Activated CD4-positive, alpha-beta memory T cell treated with anti-CD3 and anti-CD28 coated beads, Interleukin-2, amount 10 ng/mL, durations not matched to agents 7 days and 5 days (primary cell): ENCODE data around the gene PLAGL1. TPM values are rescaled to one million over a fixed set of nuclear protein-coding genes. Genes with fewer than 3 reads are reported as not detected.
"Not testable (repeated sequence)": the region's sequence is repeated elsewhere in the genome, so short reads cannot be mapped to it uniquely, and the experiment has no call there.

Source experiments
- CTCF ChIA-PET: fragments of 350-600 bp; sonication (Branson Sonifier 250); formaldehyde crosslinking; loops from one replicate; lab custom pipeline; 2021; ENCODE audit warnings: antibody characterized with exemption, inconsistent platforms; lab: Charles Lee
- POLR2A ChIA-PET: fragments of 350-600 bp; sonication (Branson Sonifier 250); formaldehyde crosslinking; loops from one replicate; lab custom pipeline; 2021; ENCODE audit warnings: antibody characterized with exemption; lab: Charles Lee
- DNase-seq: peaks from one replicate; pipeline ENCODE4 v3.0.0-alpha.2; 2020
- H3K27ac Mint-ChIP-seq: one replicate; pipeline ENCODE4 v1.8.0; 2021; ENCODE audit warnings: mild to moderate bottlenecking, mixed read lengths
- H3K27me3 Mint-ChIP-seq: one replicate; pipeline ENCODE4 v1.8.0; 2021; ENCODE audit warnings: mixed read lengths
- H3K36me3 Mint-ChIP-seq: one replicate; pipeline ENCODE4 v1.8.0; 2021; ENCODE audit warnings: low read depth, mixed read lengths
- H3K4me1 Mint-ChIP-seq: one replicate; pipeline ENCODE4 v1.8.0; 2021; ENCODE audit warnings: mixed read lengths
- H3K4me3 Mint-ChIP-seq: one replicate; pipeline ENCODE4 v1.8.0; 2021; ENCODE audit warnings: mild to moderate bottlenecking, mixed read lengths
- H3K9me3 Mint-ChIP-seq: one replicate; pipeline ENCODE4 v1.8.0; 2021; ENCODE audit warnings: mixed read lengths
- total RNA-seq, 2 experiments: library from RNA; stranded (reverse); gene quantifications; one replicate each; pipeline ENCODE4 v1.2.3, GENCODE V29; 2021

The PLAGL1 gene
- total RNA-seq, 2 experiments from 2014 or later = 5.7 to 6.3 TPM

DNA sequence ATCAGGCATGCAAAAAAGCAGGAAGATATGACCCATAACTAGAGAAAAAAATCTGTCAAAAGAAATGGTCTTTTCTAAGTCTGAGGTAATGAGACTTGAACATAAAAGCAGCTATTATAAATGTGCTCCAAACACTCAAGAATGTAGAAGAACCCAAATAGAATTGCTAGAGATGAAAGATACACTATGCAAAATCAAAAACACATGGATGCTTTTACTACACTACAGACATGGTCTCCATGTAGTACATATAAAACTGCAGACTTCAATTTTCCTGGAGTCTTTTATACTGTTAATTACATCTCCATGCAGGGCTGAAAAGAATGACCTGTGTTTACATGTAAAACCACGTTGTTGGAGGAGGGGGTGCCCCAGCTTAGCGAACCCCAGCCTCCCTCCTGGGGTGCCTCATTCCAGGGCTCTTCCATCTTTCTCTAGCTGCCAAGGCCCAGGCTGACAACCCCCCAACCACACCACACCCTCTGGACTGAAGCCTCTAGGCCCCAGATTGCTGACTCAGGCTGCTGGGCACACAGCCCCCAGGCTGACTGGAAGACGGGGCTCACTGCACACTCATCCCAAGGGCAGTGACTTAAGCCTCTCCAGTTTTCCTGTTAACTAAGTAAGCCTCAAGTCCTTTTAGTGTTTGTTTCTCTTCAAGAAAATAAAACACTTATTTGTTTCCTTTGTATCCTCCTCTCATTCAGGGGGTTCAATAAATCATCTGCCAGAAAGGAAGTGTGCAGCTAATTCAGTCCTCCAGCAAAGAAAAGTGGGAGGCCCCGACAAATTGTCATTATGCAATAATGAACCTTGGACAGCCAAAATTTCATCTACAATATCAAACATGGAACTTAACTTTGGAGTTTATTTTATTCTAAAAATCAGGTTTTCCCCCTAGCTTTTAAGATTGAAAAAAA lies 26.0 kb upstream of the PLAGL1 start:
- ChIA-PET CTCF (interaction anchor here (1.4 to 2.1 kb wide), 3 partner anchors 12 to 94 kb away, joined by 3 to 7 read pairs (median 4); no protein-coding TSS in a partner anchor), POLR2A (interaction anchor here (0.5 to 0.9 kb wide), 2 partner anchors 60 to 1233 kb away, joined by 3 read pairs; no protein-coding TSS in a partner anchor)
- peaks cover 4% of the 10 kb centered on the region for H3K36me3 Mint-ChIP-seq
- H3K9me3 Mint-ChIP-seq = no peaks in the 10 kb centered on the region
- H3K27me3 Mint-ChIP-seq = no peaks in the 10 kb centered on the region
- no peak overlapping the region for H3K4me3 Mint-ChIP-seq
- DNase-seq = no peak
- H3K4me1 Mint-ChIP-seq = peaks cover 16% of the 10 kb centered on the region
- no peak overlapping the region for H3K27ac Mint-ChIP-seq

GRCh38 chr6:144029452-144029851 lies 21.4 kb upstream of the PLAGL1 start:
- H3K4me3 Mint-ChIP-seq = no peak overlapping the region
- DNase-seq = no peak
- H3K4me1 Mint-ChIP-seq = no peaks in the 10 kb centered on the region
- CTCF ChIA-PET = interaction anchor here (2.5 to 2.7 kb wide), 2 partner anchors 16 to 90 kb away, joined by 7 to 9 read pairs; no protein-coding TSS in a partner anchor
- H3K9me3 Mint-ChIP-seq = no peaks in the 10 kb centered on the region
- H3K36me3 Mint-ChIP-seq = peaks cover 4% of the 10 kb centered on the region
- H3K27ac Mint-ChIP-seq = no peak overlapping the region
- POLR2A ChIA-PET = no interaction called here
- H3K27me3 Mint-ChIP-seq = peaks cover 1% of the 10 kb centered on the region

DNA sequence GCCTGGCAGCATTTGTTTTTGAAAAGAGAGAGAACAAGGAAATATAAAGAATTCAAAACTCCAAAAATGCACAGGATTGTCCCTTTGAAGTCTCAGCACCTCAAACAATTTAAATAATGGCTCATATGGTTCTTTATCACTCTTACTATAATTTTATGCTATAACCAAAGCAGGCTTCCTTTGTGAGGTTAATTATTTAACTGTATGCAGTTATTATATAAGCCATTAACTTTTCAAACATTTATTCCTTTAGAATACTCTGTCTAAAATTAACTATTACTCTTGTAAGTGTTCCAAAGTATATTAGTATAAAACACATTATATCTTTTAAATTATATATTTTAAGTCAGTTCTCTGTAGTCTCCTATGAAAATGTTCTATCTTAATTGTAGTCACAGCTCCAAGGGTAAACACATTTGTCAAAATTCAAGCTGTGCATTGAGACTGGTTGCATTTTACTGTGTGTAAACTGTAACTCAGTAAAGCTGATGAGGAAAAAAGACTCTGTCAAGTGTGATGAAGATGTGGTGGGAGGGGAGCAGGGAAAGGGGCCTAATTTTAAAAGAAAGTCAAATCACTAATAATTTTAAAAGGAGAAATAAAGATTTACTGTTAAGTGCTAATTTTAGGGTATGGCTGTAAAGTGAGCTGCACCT lies 20.0 kb upstream of the PLAGL1 start:
- Mint-ChIP-seq H3K27me3 (peaks cover 1% of the 10 kb centered on the region), H3K4me1 (no peaks in the 10 kb centered on the region), H3K9me3 (no peaks in the 10 kb centered on the region), H3K27ac (no peak overlapping the region), H3K4me3 (no peak overlapping the region), H3K36me3 (peaks cover 2% of the 10 kb centered on the region)
- ChIA-PET POLR2A (interaction anchor here (0.6 kb wide), 1 partner anchor 100 kb away, joined by 4 read pairs; no protein-coding TSS in a partner anchor), CTCF (interaction anchor here (0.9 to 2.7 kb wide), 2 partner anchors 9 to 15 kb away, joined by 3 to 7 read pairs; no protein-coding TSS in a partner anchor)
- DNase-seq = no peak

DNA sequence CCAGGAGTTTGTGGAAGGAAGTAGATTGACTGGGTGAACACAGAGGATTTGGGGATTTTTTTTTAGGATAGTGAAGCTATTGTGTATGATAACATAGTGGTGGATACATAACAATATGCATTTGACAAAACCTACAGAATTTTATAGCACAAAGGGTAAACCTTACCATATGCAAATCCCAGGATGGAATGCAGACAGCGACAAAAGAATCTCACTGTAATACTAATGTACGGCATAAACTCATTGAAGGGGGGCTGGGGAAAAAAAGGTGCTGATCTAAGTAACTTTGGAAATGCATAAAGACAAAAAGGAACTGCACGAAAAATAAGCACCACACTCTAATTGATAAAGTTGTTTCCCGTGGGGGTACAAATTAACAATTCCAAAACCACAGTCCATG lies 15.2 kb upstream of the PLAGL1 start:
- H3K27me3 Mint-ChIP-seq = peaks cover under 1% of the 10 kb centered on the region
- no peak overlapping the region for H3K4me3 Mint-ChIP-seq
- H3K36me3 Mint-ChIP-seq = no peaks in the 10 kb centered on the region
- CTCF ChIA-PET = interaction anchor here (1.5 kb wide), 1 partner anchor 10 kb away, joined by 4 read pairs; no protein-coding TSS in a partner anchor
- no peak for DNase-seq
- no peaks in the 10 kb centered on the region for H3K4me1 Mint-ChIP-seq
- no peaks in the 10 kb centered on the region for H3K9me3 Mint-ChIP-seq
- POLR2A ChIA-PET = no interaction called here
- no peak overlapping the region for H3K27ac Mint-ChIP-seq

DNA sequence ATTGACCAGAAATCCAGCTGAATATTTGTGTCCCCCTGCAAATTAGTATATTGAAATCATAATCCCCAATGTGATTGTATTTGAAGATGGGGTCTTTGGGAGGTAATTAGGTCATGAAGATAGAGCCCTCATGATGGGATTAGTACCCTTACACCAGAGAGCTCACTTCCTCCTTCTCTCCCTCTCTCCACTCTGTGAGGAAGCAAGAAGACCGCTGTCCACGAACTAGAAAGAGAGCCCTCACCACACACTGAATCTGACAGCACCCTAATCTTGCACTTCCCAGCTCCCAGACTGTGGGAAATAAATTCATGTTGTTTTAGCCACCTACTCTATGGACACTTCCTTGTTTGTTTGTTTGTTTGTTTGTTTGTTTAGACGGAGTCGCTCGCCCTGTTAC lies 11.9 kb upstream of the PLAGL1 start:
- ChIA-PET CTCF (interaction anchor here (1.0 kb wide), 2 partner anchors 80 to 445 kb away, joined by 4 read pairs; no protein-coding TSS in a partner anchor), POLR2A (no interaction called here)
- Mint-ChIP-seq H3K27ac (no peak overlapping the region), H3K4me3 (no peak overlapping the region), H3K4me1 (no peaks in the 10 kb centered on the region), H3K27me3 (peaks cover 6% of the 10 kb centered on the region), H3K9me3 (no peaks in the 10 kb centered on the region), H3K36me3 (no peaks in the 10 kb centered on the region)
- DNase-seq = no peak

GRCh38 chr6:144017166-144018094 lies 9.4 kb upstream of the PLAGL1 start:
- no peak overlapping the region for H3K4me3 Mint-ChIP-seq
- ChIA-PET CTCF (no interaction called here), POLR2A (no interaction called here)
- H3K9me3 Mint-ChIP-seq = no peaks in the 10 kb centered on the region
- no peak for DNase-seq
- H3K36me3 Mint-ChIP-seq = no peaks in the 10 kb centered on the region
- H3K4me1 Mint-ChIP-seq = no peaks in the 10 kb centered on the region
- no peak overlapping the region for H3K27ac Mint-ChIP-seq
- peaks cover 6% of the 10 kb centered on the region for H3K27me3 Mint-ChIP-seq

DNA sequence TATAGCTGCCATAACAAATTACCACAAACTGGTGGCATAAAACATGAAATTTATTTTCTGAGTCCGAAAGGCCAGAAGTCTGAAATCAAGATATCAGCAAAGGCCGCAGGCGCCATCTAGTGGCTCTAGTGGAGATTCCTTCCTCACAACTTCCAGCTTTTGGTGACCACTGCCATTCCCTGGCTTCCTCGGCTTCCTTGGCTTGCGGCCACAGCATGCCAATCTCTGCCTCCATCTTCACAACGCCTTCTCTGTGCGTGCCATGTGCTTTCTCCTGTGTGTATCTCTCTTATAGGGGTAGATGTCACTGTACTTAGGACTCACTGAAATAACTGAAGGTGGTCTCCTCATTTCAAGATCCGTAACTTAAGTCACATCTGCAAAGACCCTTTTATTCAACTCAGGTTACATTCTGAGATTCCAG lies 5.4 kb upstream of the PLAGL1 start:
- POLR2A ChIA-PET = interaction anchor here (1.2 to 1.3 kb wide), 2 partner anchors 51 to 70 kb away, joined by 3 to 4 read pairs; no protein-coding TSS in a partner anchor

GRCh38 chr6:144012534-144012933 lies 4.5 kb upstream of the PLAGL1 start:
- Mint-ChIP-seq H3K9me3 (no peaks in the 10 kb centered on the region), H3K27me3 (peaks cover 20% of the 10 kb centered on the region), H3K4me3 (no peak overlapping the region), H3K27ac (no peak overlapping the region), H3K4me1 (peaks cover 2% of the 10 kb centered on the region), H3K36me3 (no peaks in the 10 kb centered on the region)
- POLR2A ChIA-PET = no interaction called here
- CTCF ChIA-PET = interaction anchor here (0.7 to 4.5 kb wide), 13 partner anchors 16 to 499 kb away, joined by 3 to 46 read pairs (median 5); no protein-coding TSS in a partner anchor
- no peak for DNase-seq

More for the DNA sequence above, 5.4 kb upstream of the PLAGL1 start:
- CTCF ChIA-PET = interaction anchor here (0.6 to 4.5 kb wide), 17 partner anchors 9 to 988 kb away, joined by 3 to 46 read pairs (median 4); no protein-coding TSS in a partner anchor
- Mint-ChIP-seq H3K9me3 (no peaks in the 10 kb centered on the region), H3K36me3 (no peaks in the 10 kb centered on the region), H3K27me3 (peaks cover 24% of the 10 kb centered on the region), H3K4me3 (no peak overlapping the region), H3K4me1 (peaks cover 2% of the 10 kb centered on the region), H3K27ac (no peak overlapping the region)
- peak; percentile 66 for DNase-seq

DNA sequence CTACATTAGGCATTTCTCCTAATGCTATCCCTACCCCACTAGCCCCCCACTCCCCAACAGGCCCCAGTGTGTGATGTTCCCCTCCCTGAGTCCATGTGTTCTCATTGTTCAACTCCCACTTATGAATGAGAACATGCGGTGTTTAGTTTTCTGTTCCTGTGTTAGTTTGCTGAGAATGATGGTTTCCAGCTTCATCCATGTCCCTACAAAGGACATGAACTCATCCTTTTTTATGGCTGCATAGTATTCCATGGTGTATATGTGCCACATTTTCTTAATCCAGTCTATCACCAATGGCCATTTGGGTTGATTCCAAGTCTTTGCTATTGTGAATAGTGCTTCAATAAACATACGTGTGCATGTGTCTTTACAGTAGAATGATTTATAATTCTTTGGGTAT lies 1.6 kb upstream of the PLAGL1 start:
- H3K36me3 Mint-ChIP-seq, H3K27ac Mint-ChIP-seq, POLR2A ChIA-PET, DNase-seq, H3K9me3 Mint-ChIP-seq, H3K4me3 Mint-ChIP-seq, CTCF ChIA-PET: not testable (repeated sequence)
- Mint-ChIP-seq H3K27me3 (peaks cover 30% of the 10 kb centered on the region), H3K4me1 (peaks cover 13% of the 10 kb centered on the region)

DNA sequence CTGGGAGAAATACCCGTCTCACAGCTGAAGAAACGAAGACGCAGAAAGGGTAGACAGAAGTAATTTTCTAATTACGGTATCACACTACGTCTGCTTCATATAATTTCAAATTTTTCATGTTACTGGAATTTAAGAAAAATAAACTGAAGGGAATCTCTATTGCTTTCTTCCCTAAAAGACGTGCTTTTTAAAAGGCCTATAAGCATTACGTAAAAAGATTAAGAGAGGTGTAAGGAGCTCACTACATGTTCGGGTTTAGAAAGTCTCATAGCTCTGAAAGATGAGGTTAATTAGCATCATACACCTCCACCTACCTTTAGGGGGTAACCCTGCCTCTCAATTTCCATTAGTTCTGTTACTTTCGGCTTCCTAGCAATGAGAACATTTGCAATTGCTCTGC lies 787 bp upstream of the PLAGL1 start:
- POLR2A ChIA-PET = interaction anchor here (0.5 kb wide), 1 partner anchor 798 kb away, joined by 3 read pairs; no protein-coding TSS in a partner anchor
- H3K27me3 Mint-ChIP-seq = peaks cover 30% of the 10 kb centered on the region
- H3K9me3 Mint-ChIP-seq = no peaks in the 10 kb centered on the region
- CTCF ChIA-PET = interaction anchor here (0.8 to 2.3 kb wide), 3 partner anchors 67 to 434 kb away, joined by 3 to 6 read pairs (median 4); no protein-coding TSS in a partner anchor
- peaks cover 13% of the 10 kb centered on the region for H3K4me1 Mint-ChIP-seq
- no peak for DNase-seq
- H3K4me3 Mint-ChIP-seq = peak overlapping the region; percentile 56
- no peak overlapping the region for H3K27ac Mint-ChIP-seq
- no peaks in the 10 kb centered on the region for H3K36me3 Mint-ChIP-seq

DNA sequence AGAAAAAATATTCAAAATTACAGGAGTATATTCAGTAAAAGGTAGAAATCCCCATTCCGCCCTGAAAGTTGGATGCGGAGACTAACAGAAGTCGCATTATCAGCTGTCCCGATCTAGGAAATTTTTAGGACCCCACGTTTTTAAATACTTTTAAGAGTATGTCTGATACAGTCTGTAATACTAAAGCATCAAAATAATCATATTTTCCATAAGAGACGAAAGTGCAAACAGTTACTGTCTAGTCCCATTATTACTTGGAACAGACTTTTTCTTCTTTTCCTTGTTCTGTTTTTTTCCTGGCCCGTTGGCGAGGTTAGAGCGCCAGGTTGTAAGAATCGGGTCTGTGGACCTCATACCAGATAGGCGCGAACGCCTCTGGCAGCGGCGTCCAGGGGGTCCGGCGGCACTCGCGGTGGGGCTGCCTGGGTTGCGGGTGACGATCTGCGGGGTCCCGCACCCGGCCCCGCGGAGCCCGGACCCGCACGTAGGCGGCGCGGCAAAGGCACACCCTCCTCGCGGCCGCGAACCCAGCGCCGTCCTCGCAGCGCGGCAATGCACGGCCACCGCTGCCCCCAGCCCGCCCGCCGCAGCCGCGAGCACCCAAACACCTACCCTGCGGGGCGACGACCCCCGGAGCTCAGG lies 460 bp downstream of the PLAGL1 start:
- H3K9me3 Mint-ChIP-seq = no peaks in the 10 kb centered on the region
- peaks cover 30% of the 10 kb centered on the region for H3K27me3 Mint-ChIP-seq
- no peak for DNase-seq
- H3K4me3 Mint-ChIP-seq = peak overlapping the region; percentile 62
- CTCF ChIA-PET = interaction anchor here (1.1 to 2.3 kb wide), 2 partner anchors 67 to 432 kb away, joined by 4 to 6 read pairs; no protein-coding TSS in a partner anchor
- H3K4me1 Mint-ChIP-seq = peaks cover 13% of the 10 kb centered on the region
- no peaks in the 10 kb centered on the region for H3K36me3 Mint-ChIP-seq
- POLR2A ChIA-PET = no interaction called here
- H3K27ac Mint-ChIP-seq = no peak overlapping the region
